HCT116 (cell line): Measurements from ENCODE around the gene FIZ1. TPM values are rescaled to one million over a fixed set of nuclear protein-coding genes. Genes with fewer than 3 reads are reported as not detected.

Experiments used
- ATAC-seq: fragments of 200-7000 bp; cut with Tn5 transposase; 2 replicates; pipeline ENCODE4 v1.9.1; 2020; ENCODE audit warnings: mild to moderate bottlenecking, moderate library complexity
- BruUV-seq: library from RNA; stranded (reverse); fragments of 400-500 nt; replicated peaks from 2 replicates; lab custom pipeline; 2021; lab: Mats Ljungman, UMichigan
- CTCF ChIA-PET: fragments of 300-600 bp; sonication (Branson Sonifier 250); formaldehyde crosslinking; loops from one replicate; lab custom pipeline; 2021; ENCODE audit warnings: antibody characterized with exemption; lab: Charles Lee
- POLR2A ChIA-PET: fragments of 300-600, 350-600 bp; sonication (Branson Sonifier 250); formaldehyde crosslinking; loops from one replicate; lab custom pipeline; 2021; ENCODE audit warnings: antibody characterized with exemption; lab: Charles Lee
- RAD21 ChIA-PET, 2 experiments: fragments of 300-600 bp; sonication (Branson Sonifier 250); formaldehyde crosslinking; loops; one replicate each; lab custom pipeline; 2023; ENCODE audit warnings: low total read pairs in 2 of 2; ENCODE audit not compliant: uncharacterized antibody in 2 of 2, unreplicated experiment in 2 of 2, low non-redundant PET in 1 of 2; lab: Charles Lee
- DNase-seq: peaks from one replicate; pipeline ENCODE4 v3.0.0-alpha.2; 2010; ENCODE audit warnings: low read depth, low spot score
- H2AFZ ChIP-seq: fragments of 200-600 bp; shearing (Covaris generic), sonication (generic); 2 replicates; pipeline ENCODE4 v1.6.1; 2017; ENCODE audit warnings: low read depth, mixed run types, mixed read lengths, antibody characterized with exemption, low read length; ENCODE audit not compliant: poor library complexity, severe bottlenecking
- H3K27ac ChIP-seq: 2 replicates; pipeline ENCODE4 v1.5.1; 2012; ENCODE audit warnings: low read depth, low read length
- H3K27me3 ChIP-seq: fragments of 200-600 bp; sonication (generic); 2 replicates; pipeline ENCODE4 v1.6.1; 2016; ENCODE audit warnings: mixed run types, low read length, mixed read lengths; ENCODE audit not compliant: insufficient read depth
- H3K36me3 ChIP-seq, 2 experiments: fragments of 200-500 bp in 1 of 2; fragments of 200-600 bp in 1 of 2; sonication (Bioruptor generic) in 1 of 2; sonication (generic) in 1 of 2; 2 replicates each; pipeline versions ENCODE4 v1.5.1 to v1.6.1; 2014 to 2016; ENCODE audit warnings: low read length in 2 of 2, inconsistent platforms in 1 of 2, mixed read lengths in 1 of 2, mixed run types in 1 of 2; ENCODE audit not compliant: insufficient read depth in 2 of 2, control insufficient read depth in 1 of 2
- H3K4me1 ChIP-seq, 2 experiments: fragments of 200-600 bp in 1 of 2; sonication (generic) in 1 of 2; 2 replicates each; pipeline versions ENCODE4 v1.5.1 to v1.6.1; 2012 to 2017; ENCODE audit warnings: low read length in 2 of 2, inconsistent platforms in 1 of 2, mild to moderate bottlenecking in 1 of 2, mixed read lengths in 1 of 2, mixed run types in 1 of 2, moderate library complexity in 1 of 2; ENCODE audit not compliant: insufficient read depth in 2 of 2, control insufficient read depth in 1 of 2
- H3K4me2 ChIP-seq: fragments of 200-600 bp; sonication (generic); 2 replicates; pipeline ENCODE4 v1.6.1; 2017; ENCODE audit warnings: mixed run types, low read length, mixed read lengths
- H3K4me3 ChIP-seq, 2 experiments: fragments of 200-600 bp in 1 of 2; sonication (generic) in 1 of 2; replicated peaks in 1 of 2; 2 replicates each; pipeline ENCODE4 v1.5.1; 2011 to 2016; ENCODE audit warnings: low read length in 2 of 2, control low read depth in 1 of 2, low read depth in 1 of 2, mild to moderate bottlenecking in 1 of 2, mixed read lengths in 1 of 2, mixed run types in 1 of 2
- H3K79me2 ChIP-seq: fragments of 200-600 bp; sonication (generic); 2 replicates; pipeline ENCODE4 v1.6.1; 2017; ENCODE audit warnings: mild to moderate bottlenecking, mixed run types, low read length, moderate library complexity, mixed read lengths; ENCODE audit not compliant: insufficient read depth
- H3K9ac ChIP-seq: fragments of 200-600 bp; sonication (generic); 2 replicates; pipeline ENCODE4 v1.6.1; 2016; ENCODE audit warnings: low read length, mixed read lengths
- H3K9me2 ChIP-seq: fragments of 200-600 bp; sonication (generic), shearing (Covaris generic); 2 replicates; pipeline ENCODE4 v1.6.1; 2017; ENCODE audit warnings: mixed run types, mild to moderate bottlenecking, moderate library complexity; ENCODE audit not compliant: insufficient read depth
- H3K9me3 ChIP-seq, 2 experiments: fragments of 200-500 bp in 1 of 2; fragments of 200-600 bp in 1 of 2; sonication (Bioruptor generic) in 1 of 2; sonication (generic) in 1 of 2; 2 replicates each; pipeline ENCODE4 v1.6.1; 2014 to 2017; ENCODE audit warnings: low read length in 2 of 2, mixed read lengths in 2 of 2, inconsistent platforms in 1 of 2, low read depth in 1 of 2, mild to moderate bottlenecking in 1 of 2, mixed run types in 1 of 2, moderate library complexity in 1 of 2; ENCODE audit not compliant: control insufficient read depth in 1 of 2, insufficient read depth in 1 of 2
- H4K20me1 ChIP-seq: fragments of 200-600 bp; sonication (generic), shearing (Covaris generic); 2 replicates; pipeline ENCODE4 v1.6.1; 2017; ENCODE audit warnings: mixed run types, mild to moderate bottlenecking, moderate library complexity; ENCODE audit not compliant: insufficient read depth
- CBX3 ChIP-seq: IDR thresholded peaks from 2 replicates; pipeline ENCODE4 v1.6.1; 2012; ENCODE audit warnings: low read depth
- CTCF ChIP-seq, 3 experiments: fragments of 200-600 bp in 1 of 3; sonication (generic) in 1 of 3; IDR thresholded peaks in 2 of 3; conservative IDR thresholded peaks in 1 of 3; 2 replicates each; pipeline ENCODE4 v1.5.1; 2012 to 2017; ENCODE audit warnings: low read depth in 2 of 3, low read length in 2 of 3, antibody characterized with exemption in 1 of 3, borderline replicate concordance in 1 of 3, control low read depth in 1 of 3, mild to moderate bottlenecking in 1 of 3, mixed read lengths in 1 of 3, mixed run types in 1 of 3, moderate library complexity in 1 of 3; ENCODE audit not compliant: insufficient read depth in 1 of 3
- EGR1 ChIP-seq: IDR thresholded peaks from 2 replicates; pipeline ENCODE4 v1.6.1; 2012; ENCODE audit warnings: low read depth
- ELF1 ChIP-seq: IDR thresholded peaks from 2 replicates; pipeline ENCODE4 v1.6.1; 2012; ENCODE audit warnings: low read depth, borderline replicate concordance
- FOSL1 ChIP-seq: IDR thresholded peaks from 2 replicates; pipeline ENCODE4 v1.6.1; 2012; ENCODE audit warnings: low read depth
- JUND ChIP-seq: IDR thresholded peaks from 2 replicates; pipeline ENCODE4 v1.6.1; 2012
- POLR2AphosphoS5 ChIP-seq: IDR thresholded peaks from 2 replicates; pipeline ENCODE4 v1.6.1; 2011; ENCODE audit warnings: mild to moderate bottlenecking, low read depth, low read length, moderate library complexity
- RAD21 ChIP-seq: IDR thresholded peaks from 2 replicates; pipeline ENCODE4 v1.6.1; 2012; ENCODE audit warnings: low read depth, mild to moderate bottlenecking
- SIN3A ChIP-seq: IDR thresholded peaks from 2 replicates; pipeline ENCODE4 v1.6.1; 2012; ENCODE audit warnings: low read depth
- SP1 ChIP-seq: IDR thresholded peaks from 2 replicates; pipeline ENCODE4 v1.6.1; 2012; ENCODE audit warnings: low read depth
- TCF7L2 ChIP-seq: IDR thresholded peaks from 2 replicates; pipeline ENCODE4 v1.7.0; 2011; ENCODE audit warnings: borderline replicate concordance, inconsistent platforms; ENCODE audit not compliant: insufficient read depth, insufficient read length; ENCODE audit errors: extremely low read depth
- YY1 ChIP-seq: IDR thresholded peaks from 2 replicates; pipeline ENCODE4 v1.6.1; 2011; ENCODE audit warnings: low read length, low read depth, moderate library complexity, mild to moderate bottlenecking; ENCODE audit not compliant: insufficient replicate concordance; ENCODE audit errors: extremely low read depth
- ZFX ChIP-seq: fragments of 450-650 bp; IDR thresholded peaks from 2 replicates; pipeline ENCODE4 v1.6.1; 2017
- ZNF274 ChIP-seq: fragments of 200-500 bp; sonication (Bioruptor generic); IDR thresholded peaks from 2 replicates; pipeline ENCODE4 v1.6.1; 2014; ENCODE audit warnings: mild to moderate bottlenecking, low read depth, low read length, inconsistent platforms
- intact Hi-C: fragments of 100-400 bp; cut with micrococcal nuclease; formaldehyde crosslinking; loops from 2 replicates; pipeline ENCODE4 v1.10.0; 2022
- total RNA-seq: library from RNA; stranded (reverse); gene quantifications from one replicate; pipeline ENCODE4 v1.2.1, GENCODE V29; 2021; ENCODE audit not compliant: unreplicated experiment
- TF ChIP-seq, protein P1 (sequence below): IDR thresholded peaks from 2 replicates; pipeline ENCODE4 v1.6.1; 2012
- TF ChIP-seq, protein P2 (sequence below): IDR thresholded peaks from 2 replicates; pipeline ENCODE4 v1.6.1; 2012; ENCODE audit warnings: low read depth

Gene FIZ1
- total RNA-seq, 1 experiment from 2014 or later, result 15.3 TPM

- TF ChIP-seq EGR1, result no peak
- no peak for TF ChIP-seq CBX3
Observed at GRCh38 chr19:55636723-55637122, 37.4 kb upstream of the FIZ1 start (continued).

GRCh38 chr19:55635856-55636440, 36.6 kb upstream of the FIZ1 start:
- CTCF ChIA-PET, result no interaction called here
- TF ChIP-seq JUND, result no peak
- TF ChIP-seq FOSL1, result no peak
- TF ChIP-seq RAD21, result no peak
- TF ChIP-seq POLR2AphosphoS5, result no peak
- no peak for TF ChIP-seq ZNF274
- no peak for TF ChIP-seq ZFX
- no peak for TF ChIP-seq TCF7L2
- TF ChIP-seq SP1, result no peak
- TF ChIP-seq CTCF (IDR thresholded peaks at IDR 0.05 in 2 of 3, conservative IDR thresholded peaks at IDR 0.05 in 1 of 3; ENCODE audit: borderline replicate concordance in 1 of 3, insufficient read depth in 1 of 3, low read depth in 2 of 3, low read length in 2 of 3), result no peak
- no peak for TF ChIP-seq SIN3A
- no peak for TF ChIP-seq ELF1
- TF ChIP-seq, protein P1, sequence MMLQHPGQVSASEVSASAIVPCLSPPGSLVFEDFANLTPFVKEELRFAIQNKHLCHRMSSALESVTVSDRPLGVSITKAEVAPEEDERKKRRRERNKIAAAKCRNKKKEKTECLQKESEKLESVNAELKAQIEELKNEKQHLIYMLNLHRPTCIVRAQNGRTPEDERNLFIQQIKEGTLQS, result no peak
- TF ChIP-seq, protein P2, sequence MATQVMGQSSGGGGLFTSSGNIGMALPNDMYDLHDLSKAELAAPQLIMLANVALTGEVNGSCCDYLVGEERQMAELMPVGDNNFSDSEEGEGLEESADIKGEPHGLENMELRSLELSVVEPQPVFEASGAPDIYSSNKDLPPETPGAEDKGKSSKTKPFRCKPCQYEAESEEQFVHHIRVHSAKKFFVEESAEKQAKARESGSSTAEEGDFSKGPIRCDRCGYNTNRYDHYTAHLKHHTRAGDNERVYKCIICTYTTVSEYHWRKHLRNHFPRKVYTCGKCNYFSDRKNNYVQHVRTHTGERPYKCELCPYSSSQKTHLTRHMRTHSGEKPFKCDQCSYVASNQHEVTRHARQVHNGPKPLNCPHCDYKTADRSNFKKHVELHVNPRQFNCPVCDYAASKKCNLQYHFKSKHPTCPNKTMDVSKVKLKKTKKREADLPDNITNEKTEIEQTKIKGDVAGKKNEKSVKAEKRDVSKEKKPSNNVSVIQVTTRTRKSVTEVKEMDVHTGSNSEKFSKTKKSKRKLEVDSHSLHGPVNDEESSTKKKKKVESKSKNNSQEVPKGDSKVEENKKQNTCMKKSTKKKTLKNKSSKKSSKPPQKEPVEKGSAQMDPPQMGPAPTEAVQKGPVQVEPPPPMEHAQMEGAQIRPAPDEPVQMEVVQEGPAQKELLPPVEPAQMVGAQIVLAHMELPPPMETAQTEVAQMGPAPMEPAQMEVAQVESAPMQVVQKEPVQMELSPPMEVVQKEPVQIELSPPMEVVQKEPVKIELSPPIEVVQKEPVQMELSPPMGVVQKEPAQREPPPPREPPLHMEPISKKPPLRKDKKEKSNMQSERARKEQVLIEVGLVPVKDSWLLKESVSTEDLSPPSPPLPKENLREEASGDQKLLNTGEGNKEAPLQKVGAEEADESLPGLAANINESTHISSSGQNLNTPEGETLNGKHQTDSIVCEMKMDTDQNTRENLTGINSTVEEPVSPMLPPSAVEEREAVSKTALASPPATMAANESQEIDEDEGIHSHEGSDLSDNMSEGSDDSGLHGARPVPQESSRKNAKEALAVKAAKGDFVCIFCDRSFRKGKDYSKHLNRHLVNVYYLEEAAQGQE, result no peak
- TF ChIP-seq EGR1, result no peak
- TF ChIP-seq YY1, result no peak
- DNase-seq (no peak), ATAC-seq (no peak)
- Histone ChIP-seq H3K4me3 (peak overlapping the region; percentile 78 to 93), H2AFZ (no peak overlapping the region), H3K27me3 (no peaks in the 10 kb centered on the region), H3K36me3 (0 out of 4 replicates have a peak, but pooled peaks cover 0 to 3% of the 10 kb centered on the region in 2 experiments), H3K27ac (peak overlapping the region; percentile 77; the same call in 1 of the 2 replicates), H3K4me2 (peak overlapping the region; percentile 88), H3K9ac (peak overlapping the region; percentile 95), H3K4me1 (peaks cover 32 to 62% of the 10 kb centered on the region in 2 experiments), H4K20me1 (no peaks in the 10 kb centered on the region), H3K9me3 (no peaks in the 10 kb centered on the region), H3K9me2 (no peaks in the 10 kb centered on the region), H3K79me2 (peaks cover 47% of the 10 kb centered on the region)
- BruUV-seq, result no TSS peak
- RAD21 ChIA-PET, result no interaction called here
- intact Hi-C loops, result loop anchor here (1.0 to 10.0 kb wide), 3 partner anchors 163 to 981 kb away; partner anchors contain the start of gene TNNT1
- POLR2A ChIA-PET, result interaction anchor here (1.5 kb wide), 1 partner anchor 12 kb away, joined by 4 read pairs; the partner anchor contains the start of gene ZNF784
